ENCODE results near the gene FREM2.

- TF ChIP-seq, protein P1, sequence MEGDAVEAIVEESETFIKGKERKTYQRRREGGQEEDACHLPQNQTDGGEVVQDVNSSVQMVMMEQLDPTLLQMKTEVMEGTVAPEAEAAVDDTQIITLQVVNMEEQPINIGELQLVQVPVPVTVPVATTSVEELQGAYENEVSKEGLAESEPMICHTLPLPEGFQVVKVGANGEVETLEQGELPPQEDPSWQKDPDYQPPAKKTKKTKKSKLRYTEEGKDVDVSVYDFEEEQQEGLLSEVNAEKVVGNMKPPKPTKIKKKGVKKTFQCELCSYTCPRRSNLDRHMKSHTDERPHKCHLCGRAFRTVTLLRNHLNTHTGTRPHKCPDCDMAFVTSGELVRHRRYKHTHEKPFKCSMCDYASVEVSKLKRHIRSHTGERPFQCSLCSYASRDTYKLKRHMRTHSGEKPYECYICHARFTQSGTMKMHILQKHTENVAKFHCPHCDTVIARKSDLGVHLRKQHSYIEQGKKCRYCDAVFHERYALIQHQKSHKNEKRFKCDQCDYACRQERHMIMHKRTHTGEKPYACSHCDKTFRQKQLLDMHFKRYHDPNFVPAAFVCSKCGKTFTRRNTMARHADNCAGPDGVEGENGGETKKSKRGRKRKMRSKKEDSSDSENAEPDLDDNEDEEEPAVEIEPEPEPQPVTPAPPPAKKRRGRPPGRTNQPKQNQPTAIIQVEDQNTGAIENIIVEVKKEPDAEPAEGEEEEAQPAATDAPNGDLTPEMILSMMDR (IDR thresholded peaks at IDR 0.05): no peak
- TF ChIP-seq POLR2A (IDR thresholded peaks at IDR 0.05): no peak
Measured at GRCh38 chr13:38875186-38875875, 188.5 kb downstream of the FREM2 start.

Data from suprapubic skin (tissue), 3 donors.